H9 (cell line): ENCODE data around the gene TMC2. TPM values are rescaled to one million over a fixed set of nuclear protein-coding genes. Genes with fewer than 3 reads are reported as not detected.

Experiments
- DNase-seq: peaks from one replicate; pipeline ENCODE4 v3.0.0-alpha.2; 2017
- H2AFZ ChIP-seq: one replicate; pipeline ENCODE4 v1.6.1; 2013; ENCODE audit warnings: mild to moderate bottlenecking, low read length, control low read depth, moderate library complexity
- H2AK5ac ChIP-seq: 2 replicates; pipeline ENCODE4 v1.6.1; 2013; ENCODE audit warnings: low read length, control low read depth, mixed read lengths; ENCODE audit not compliant: insufficient read length
- H2BK120ac ChIP-seq: one replicate; pipeline ENCODE4 v1.6.1; 2013; ENCODE audit warnings: low read depth, mild to moderate bottlenecking, low read length, control low read depth, inconsistent platforms; ENCODE audit not compliant: poor library complexity, severe bottlenecking
- H2BK12ac ChIP-seq: 2 replicates; pipeline ENCODE4 v1.6.1; 2013; ENCODE audit warnings: low read length, control low read depth, mixed read lengths, low read depth; ENCODE audit not compliant: insufficient read length
- H2BK15ac ChIP-seq: 2 replicates; pipeline ENCODE4 v1.6.1; 2013; ENCODE audit warnings: low read depth, low read length, control low read depth
- H2BK20ac ChIP-seq: one replicate; pipeline ENCODE4 v1.6.1; 2013; ENCODE audit warnings: low read depth, mild to moderate bottlenecking, low read length, control low read depth, inconsistent platforms; ENCODE audit not compliant: poor library complexity, severe bottlenecking
- H2BK5ac ChIP-seq: 2 replicates; pipeline ENCODE4 v1.6.1; 2013; ENCODE audit warnings: low read length, control low read depth, mixed read lengths; ENCODE audit not compliant: insufficient read length
- H3K14ac ChIP-seq: 2 replicates; pipeline ENCODE4 v1.6.1; 2013; ENCODE audit warnings: low read length, control low read depth; ENCODE audit not compliant: insufficient read depth
- H3K18ac ChIP-seq: 2 replicates; pipeline ENCODE4 v1.6.1; 2013; ENCODE audit warnings: low read depth, mild to moderate bottlenecking, mixed read lengths, low read length, control low read depth; ENCODE audit not compliant: insufficient read length
- H3K23ac ChIP-seq: 2 replicates; pipeline ENCODE4 v1.6.1; 2013; ENCODE audit warnings: low read length, control low read depth, mixed read lengths, low read depth; ENCODE audit not compliant: insufficient read length
- H3K23me2 ChIP-seq: 2 replicates; pipeline ENCODE4 v1.6.1; 2013; ENCODE audit warnings: low read depth, mild to moderate bottlenecking, mixed read lengths, low read length, control low read depth; ENCODE audit not compliant: insufficient read length, poor library complexity, severe bottlenecking
- H3K27ac ChIP-seq: 2 replicates; pipeline ENCODE4 v1.5.1; 2013; ENCODE audit warnings: low read length, control low read depth, mixed read lengths, low read depth; ENCODE audit not compliant: insufficient read length
- H3K27me3 ChIP-seq: 2 replicates; pipeline ENCODE4 v1.6.1; 2013; ENCODE audit warnings: low read length, control low read depth, inconsistent platforms; ENCODE audit not compliant: insufficient read depth
- H3K4ac ChIP-seq: 2 replicates; pipeline ENCODE4 v1.6.1; 2013; ENCODE audit warnings: low read depth, mild to moderate bottlenecking, control low read depth, inconsistent platforms, low read length, moderate library complexity
- H3K4me1 ChIP-seq: 2 replicates; pipeline ENCODE4 v1.6.1; 2013; ENCODE audit warnings: low read length, control low read depth, inconsistent platforms; ENCODE audit not compliant: insufficient read depth
- H3K4me2 ChIP-seq: 2 replicates; pipeline ENCODE4 v1.6.1; 2013; ENCODE audit warnings: low read length, control low read depth, mixed read lengths; ENCODE audit not compliant: insufficient read length, insufficient read depth
- H3K56ac ChIP-seq: 2 replicates; pipeline ENCODE4 v1.6.1; 2013; ENCODE audit warnings: low read depth, mild to moderate bottlenecking, mixed read lengths, low read length, control low read depth; ENCODE audit not compliant: insufficient read length
- H3K79me1 ChIP-seq: 2 replicates; pipeline ENCODE4 v1.6.1; 2013; ENCODE audit warnings: low read depth, mild to moderate bottlenecking, moderate library complexity, low read length, control low read depth, inconsistent platforms; ENCODE audit not compliant: insufficient read depth, poor library complexity, severe bottlenecking
- H3K79me2 ChIP-seq: 2 replicates; pipeline ENCODE4 v1.6.1; 2013; ENCODE audit warnings: low read length, control low read depth, inconsistent platforms; ENCODE audit not compliant: insufficient read depth
- H3K9ac ChIP-seq: 2 replicates; pipeline ENCODE4 v1.6.1; 2013; ENCODE audit warnings: low read length, control low read depth, mixed read lengths; ENCODE audit not compliant: insufficient read length; ENCODE audit errors: extremely low read depth
- H3K9me3 ChIP-seq: one replicate; pipeline ENCODE4 v1.6.1; 2013; ENCODE audit warnings: low read depth, low read length, inconsistent platforms; ENCODE audit not compliant: control insufficient read depth
- H3T11ph ChIP-seq: one replicate; pipeline ENCODE4 v1.6.1; 2013; ENCODE audit warnings: mild to moderate bottlenecking, low read length, control low read depth, inconsistent platforms
- H4K20me1 ChIP-seq: one replicate; pipeline ENCODE4 v1.6.1; 2013; ENCODE audit not compliant: control insufficient read depth, insufficient read length, insufficient read depth
- H4K5ac ChIP-seq: 2 replicates; pipeline ENCODE4 v1.6.1; 2013; ENCODE audit warnings: low read depth, mild to moderate bottlenecking, mixed read lengths, low read length, control low read depth; ENCODE audit not compliant: insufficient read length
- H4K8ac ChIP-seq: replicated peaks from 2 replicates; pipeline ENCODE4 v1.6.1; 2013; ENCODE audit warnings: low read length, control low read depth, mixed read lengths, low read depth; ENCODE audit not compliant: insufficient read length
- H4K91ac ChIP-seq: 2 replicates; pipeline ENCODE4 v1.6.1; 2013; ENCODE audit warnings: low read depth, mild to moderate bottlenecking, moderate library complexity, mixed read lengths, low read length, control low read depth; ENCODE audit not compliant: insufficient read length
- H3K27ac Mint-ChIP-seq, 3 experiments: 2 replicates in 2 of 3; 3 replicates in 1 of 3; pipeline ENCODE4 v1.8.0; 2020 to 2021; ENCODE audit warnings: mixed read lengths in 3 of 3, mild to moderate bottlenecking in 1 of 3, moderate library complexity in 1 of 3
- H3K27me3 Mint-ChIP-seq: 2 replicates; pipeline ENCODE4 v1.8.0; 2021; ENCODE audit warnings: low read depth, mild to moderate bottlenecking, moderate library complexity, mixed read lengths
- H3K36me3 Mint-ChIP-seq, 3 experiments: 2 replicates in 2 of 3; 3 replicates in 1 of 3; pipeline ENCODE4 v1.8.0; 2020 to 2021; ENCODE audit warnings: low read depth in 3 of 3, mixed read lengths in 3 of 3; ENCODE audit not compliant: insufficient read depth in 1 of 3
- H3K4me1 Mint-ChIP-seq, 2 experiments: 2 replicates each; pipeline ENCODE4 v1.8.0; 2020; ENCODE audit warnings: mixed read lengths in 2 of 2
- H3K4me3 Mint-ChIP-seq, 2 experiments: 2 replicates in 1 of 2; 3 replicates in 1 of 2; pipeline ENCODE4 v1.8.0; 2020 to 2021; ENCODE audit warnings: mild to moderate bottlenecking in 2 of 2, mixed read lengths in 2 of 2, moderate library complexity in 1 of 2
- H3K9me3 Mint-ChIP-seq, 2 experiments: 2 replicates in 1 of 2; 3 replicates in 1 of 2; pipeline ENCODE4 v1.8.0; 2020; ENCODE audit warnings: mild to moderate bottlenecking in 2 of 2, mixed read lengths in 2 of 2, moderate library complexity in 1 of 2
- WGBS: extraction: QIAGEN DNeasy Blood & Tissue Kit; methylation state at CpG from one replicate; pipeline ENCODE4 v1.1.7; 2013; ENCODE audit warnings: missing lambda C conversion rate, low lambda C conversion rate, mixed read lengths; ENCODE audit not compliant: insufficient read length; ENCODE audit errors: extremely low coverage; 5-methylcytosine and 5-hydroxymethylcytosine counted together
- total RNA-seq: library from RNA; stranded (reverse); gene quantifications from 2 replicates; pipeline ENCODE4 v1.2.1, GENCODE V29; 2021
- TF ChIP-seq, protein P1 (sequence below): fragments of 200-600 bp; sonication (generic); conservative IDR thresholded peaks from 3 replicates; pipeline ENCODE4 v1.8.0; 2021; ENCODE audit warnings: antibody characterized with exemption, mild to moderate bottlenecking

Gene TMC2
- total RNA-seq, 1 experiment from 2014 or later: not detected

GRCh38 chr20:2509468-2509781 is 26.9 kb upstream of the TMC2 start:
- Histone ChIP-seq H3K27ac (no peak overlapping the region), H3K9me3 (no peaks in the 10 kb centered on the region), H3K4me2 (peak overlapping the region; percentile 78), H2BK12ac (no peak overlapping the region), H3K79me2 (no peaks in the 10 kb centered on the region), H4K20me1 (no peaks in the 10 kb centered on the region), H3K14ac (no peak overlapping the region), H4K91ac (no peak overlapping the region), H4K5ac (no peak overlapping the region), H2AFZ (no peak overlapping the region), H3K27me3 (peaks cover 39% of the 10 kb centered on the region), H4K8ac (no peak overlapping the region), H3K9ac (peak overlapping the region; percentile 7), H3K4me1 (no peaks in the 10 kb centered on the region), H3K4ac (no peak overlapping the region), H3K56ac (no peak overlapping the region), H2BK120ac (no peak overlapping the region), H2BK5ac (no peak overlapping the region), H3K18ac (no peak overlapping the region), H2BK15ac (no peak overlapping the region), H3K79me1 (no peaks in the 10 kb centered on the region), H3T11ph (no peak overlapping the region), H3K23ac (no peak overlapping the region), H2AK5ac (no peak overlapping the region), H2BK20ac (no peak overlapping the region), H3K23me2 (peaks cover 12% of the 10 kb centered on the region)
- Mint-ChIP-seq H3K4me1 (peaks cover 11 to 13% of the 10 kb centered on the region in 2 experiments), H3K4me3 (peak overlapping the region; percentile 95 to 99), H3K36me3 (no peaks in the 10 kb centered on the region), H3K9me3 (peaks cover 0 to 7% of the 10 kb centered on the region in 2 experiments; a peak in 1 of 5 replicates), H3K27me3 (peaks cover 46% of the 10 kb centered on the region), H3K27ac (no peak overlapping the region)
- no CpG with 5 or more reads among the region's 9 CpGs for WGBS
- DNase-seq: no peak
- TF ChIP-seq, protein P1, sequence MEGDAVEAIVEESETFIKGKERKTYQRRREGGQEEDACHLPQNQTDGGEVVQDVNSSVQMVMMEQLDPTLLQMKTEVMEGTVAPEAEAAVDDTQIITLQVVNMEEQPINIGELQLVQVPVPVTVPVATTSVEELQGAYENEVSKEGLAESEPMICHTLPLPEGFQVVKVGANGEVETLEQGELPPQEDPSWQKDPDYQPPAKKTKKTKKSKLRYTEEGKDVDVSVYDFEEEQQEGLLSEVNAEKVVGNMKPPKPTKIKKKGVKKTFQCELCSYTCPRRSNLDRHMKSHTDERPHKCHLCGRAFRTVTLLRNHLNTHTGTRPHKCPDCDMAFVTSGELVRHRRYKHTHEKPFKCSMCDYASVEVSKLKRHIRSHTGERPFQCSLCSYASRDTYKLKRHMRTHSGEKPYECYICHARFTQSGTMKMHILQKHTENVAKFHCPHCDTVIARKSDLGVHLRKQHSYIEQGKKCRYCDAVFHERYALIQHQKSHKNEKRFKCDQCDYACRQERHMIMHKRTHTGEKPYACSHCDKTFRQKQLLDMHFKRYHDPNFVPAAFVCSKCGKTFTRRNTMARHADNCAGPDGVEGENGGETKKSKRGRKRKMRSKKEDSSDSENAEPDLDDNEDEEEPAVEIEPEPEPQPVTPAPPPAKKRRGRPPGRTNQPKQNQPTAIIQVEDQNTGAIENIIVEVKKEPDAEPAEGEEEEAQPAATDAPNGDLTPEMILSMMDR: no peak
